NCI-H2196 treated with DMSO at 0.1 percent for 48 hours (cell line): ENCODE data around the gene ADORA1.

Experiments used
- DNase-seq: peaks from one replicate; lab custom pipeline; 2025; ENCODE audit not compliant: unreplicated experiment; lab: John Stamatoyannopoulos, UW

Gene ADORA1

DNA sequence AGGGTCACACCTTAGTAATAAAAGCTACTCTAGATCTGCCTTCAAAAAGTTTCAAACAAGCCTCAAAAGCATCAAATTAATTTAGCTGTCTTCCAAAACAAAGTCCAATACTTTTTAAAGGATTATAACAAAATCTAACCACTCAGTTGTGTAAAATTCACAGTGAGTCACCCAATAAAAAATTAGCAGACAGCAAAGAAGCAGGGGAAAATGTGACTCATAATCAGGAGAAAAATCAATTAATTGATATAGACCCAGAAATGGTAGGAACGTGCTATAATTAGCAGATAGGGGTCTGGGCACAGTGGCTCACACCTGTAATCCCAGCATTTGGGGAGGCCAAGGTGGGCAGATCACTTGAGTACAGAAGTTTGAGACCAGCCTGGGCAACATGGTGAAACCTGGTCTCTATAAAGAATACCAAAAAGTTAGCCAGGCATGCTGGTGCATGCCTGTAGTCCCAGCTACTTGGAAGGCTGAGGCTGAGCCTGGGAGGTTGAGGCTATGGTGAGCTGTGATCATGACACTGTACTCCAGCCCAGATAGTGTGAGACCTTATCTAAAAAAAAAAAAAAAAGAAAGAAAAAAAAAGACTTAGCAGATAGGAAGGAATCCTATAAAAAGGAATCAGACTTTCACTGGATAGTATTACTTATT, 33.6 kb upstream of the ADORA1 start:
- no peak for DNase-seq

DNA sequence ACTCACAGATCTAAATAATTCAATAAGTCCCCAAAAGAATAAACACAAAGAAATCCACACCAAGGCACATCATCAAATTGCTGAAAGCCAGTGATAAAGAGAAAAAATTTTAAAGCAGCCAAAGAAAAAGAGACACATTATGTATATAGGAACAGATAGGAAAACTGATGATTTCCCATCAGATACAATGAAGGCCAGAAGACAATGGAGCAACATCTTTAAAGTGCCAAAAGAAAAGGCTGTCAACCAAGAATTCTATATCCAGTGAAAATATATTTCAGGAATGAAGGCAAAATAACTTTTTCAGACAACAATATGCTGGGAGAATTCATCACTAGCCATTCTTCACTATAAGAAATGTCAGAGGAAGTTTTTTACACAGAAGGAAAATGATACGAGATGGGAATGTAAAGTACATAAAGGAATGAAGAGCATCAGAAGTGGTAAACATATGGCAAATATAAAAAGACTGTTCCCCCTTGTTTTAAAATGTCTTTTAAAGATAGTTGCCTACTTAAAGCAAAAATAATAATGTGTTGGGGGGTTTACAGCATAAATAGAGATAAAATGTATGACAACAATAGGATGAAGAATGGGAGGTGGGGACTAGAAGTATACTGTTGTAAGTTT, 32.4 kb upstream of the ADORA1 start:
- no peak for DNase-seq

DNA sequence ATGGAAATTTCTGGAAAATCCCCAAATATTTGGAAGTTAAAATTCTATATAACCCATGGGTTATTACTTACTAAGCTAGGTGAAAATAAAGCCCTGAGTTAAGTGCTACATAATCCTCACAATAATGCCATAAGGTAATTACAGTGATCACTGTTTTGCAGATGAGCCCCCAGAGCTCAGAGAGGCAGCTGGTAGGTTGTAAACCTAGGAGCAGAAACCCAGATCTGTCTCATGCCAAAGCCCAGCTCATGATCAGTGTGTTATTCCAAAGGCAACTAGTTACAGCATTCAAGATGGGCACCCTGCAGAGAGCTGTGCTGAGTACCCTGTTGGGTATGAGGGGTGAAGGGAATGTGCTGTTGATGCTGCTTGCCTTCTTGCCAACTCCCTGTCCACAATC, 31.0 kb upstream of the ADORA1 start:
- no peak for DNase-seq

- no peak for DNase-seq
Measured at GRCh38 chr1:203097001-203097400, 30.5 kb upstream of the ADORA1 start.

DNA sequence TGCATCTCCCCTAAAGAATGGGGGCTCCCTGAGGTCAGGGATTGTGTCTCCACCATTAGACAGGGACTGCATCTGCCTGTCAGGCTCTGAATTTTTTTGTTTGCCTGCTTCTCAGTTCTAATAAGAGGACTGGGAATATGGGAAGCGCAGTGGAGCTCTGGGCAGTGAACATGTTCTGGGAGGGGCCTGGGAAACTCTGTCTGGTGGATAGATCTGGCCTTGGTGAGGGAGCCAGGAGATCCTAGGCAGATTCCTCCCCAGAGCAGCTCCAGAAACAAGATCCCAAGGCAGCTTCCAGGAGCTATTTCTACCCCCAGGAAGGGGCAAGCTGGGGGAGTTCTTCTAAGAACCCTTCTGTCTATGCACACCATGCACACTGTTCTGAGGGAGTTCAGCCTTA, 29.1 kb upstream of the ADORA1 start:
- no peak for DNase-seq

DNA sequence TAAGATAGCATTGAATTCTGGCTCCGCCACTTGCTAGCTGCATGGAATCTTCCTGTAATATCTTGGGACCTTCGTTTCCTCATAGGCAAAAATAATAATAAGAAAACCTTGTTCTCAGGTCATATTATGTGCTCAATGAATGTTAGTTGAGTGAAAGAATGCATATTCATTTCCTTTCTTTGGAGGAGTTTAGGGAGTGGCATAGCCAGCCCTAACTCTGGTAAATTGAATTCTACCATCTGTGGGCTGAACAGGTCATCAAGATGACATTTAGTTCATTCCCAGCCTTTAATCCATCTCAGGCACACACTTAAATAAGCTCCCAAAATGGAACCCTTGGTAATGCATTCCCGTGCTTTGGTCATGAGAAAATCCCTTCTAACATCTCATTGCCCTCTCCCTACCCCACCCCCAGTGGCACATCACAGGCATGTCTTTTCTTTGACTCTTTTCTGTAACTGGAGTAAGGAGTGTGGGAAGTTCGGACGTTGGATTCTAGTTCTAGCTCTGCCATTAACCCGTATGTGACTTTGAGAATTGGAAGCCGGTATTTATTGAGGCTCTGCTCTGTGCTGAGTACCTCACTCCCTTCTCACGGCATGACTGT, 28.5 kb upstream of the ADORA1 start:
- DNase-seq = no peak

GRCh38 chr1:203099805-203100515, 27.6 kb upstream of the ADORA1 start:
- DNase-seq = no peak

- no peak for DNase-seq
Measured at GRCh38 chr1:203100516-203100869, 27.0 kb upstream of the ADORA1 start.

DNA sequence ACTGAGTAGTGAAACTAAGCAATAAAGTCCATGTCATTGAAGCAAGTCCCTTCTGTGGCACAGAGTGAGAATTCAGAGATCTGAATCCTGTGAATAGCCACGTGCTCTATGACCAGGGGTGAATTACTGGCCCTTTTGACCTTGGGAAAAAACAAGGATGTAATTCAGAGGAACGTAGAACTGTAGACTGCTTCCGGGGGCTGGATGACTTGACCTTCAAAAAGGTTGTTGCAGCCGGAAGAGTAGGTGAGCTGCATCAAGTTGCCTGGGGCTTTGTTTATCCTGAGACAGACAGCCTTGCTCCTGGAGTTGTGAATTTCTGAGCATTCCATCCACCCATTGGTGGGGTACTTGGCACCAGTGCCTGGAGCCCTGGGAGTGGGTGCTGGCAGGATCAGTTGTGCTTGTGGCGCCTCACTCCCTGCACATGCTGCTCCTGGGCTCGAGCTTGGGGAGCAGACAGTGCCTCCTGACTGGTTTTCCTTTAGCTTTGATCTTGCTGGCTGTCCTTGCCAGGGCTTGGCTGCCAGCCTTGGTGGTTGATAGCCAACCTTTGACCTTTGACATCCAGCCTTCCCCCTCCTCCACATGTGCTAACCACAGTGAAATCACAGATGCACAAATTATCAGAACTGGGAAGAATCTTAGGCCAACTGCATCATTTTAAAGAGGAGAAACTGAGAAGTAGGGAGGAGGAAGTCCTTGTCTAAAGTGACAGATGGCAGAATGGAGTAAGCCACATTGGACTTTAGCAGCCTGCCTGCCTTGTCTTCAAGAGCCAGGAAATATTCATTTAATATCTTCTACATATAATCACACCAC, 25.5 kb upstream of the ADORA1 start:
- no peak for DNase-seq

DNA sequence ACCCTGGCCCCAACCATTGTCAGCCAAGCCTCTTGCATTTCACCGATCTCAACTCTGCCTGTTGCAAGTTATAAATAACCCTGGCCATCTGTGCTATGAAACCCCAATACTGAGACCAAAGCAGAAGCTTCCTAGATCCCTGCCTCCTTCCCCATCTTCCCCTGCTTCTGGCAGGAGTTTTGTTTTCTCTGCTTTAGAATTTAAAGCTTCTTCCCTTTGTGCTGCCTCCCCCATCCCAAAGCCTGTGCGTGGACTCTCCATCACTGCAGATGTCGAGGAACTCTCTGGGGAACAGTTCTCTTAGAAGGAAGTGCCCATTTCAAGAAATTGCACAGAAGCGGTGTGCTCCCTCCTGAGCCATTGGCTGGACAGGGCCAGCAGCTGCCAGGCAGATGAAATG, 24.3 kb upstream of the ADORA1 start:
- DNase-seq = no peak

GRCh38 chr1:203103829-203104495, 23.6 kb upstream of the ADORA1 start:
- DNase-seq = no peak

DNA sequence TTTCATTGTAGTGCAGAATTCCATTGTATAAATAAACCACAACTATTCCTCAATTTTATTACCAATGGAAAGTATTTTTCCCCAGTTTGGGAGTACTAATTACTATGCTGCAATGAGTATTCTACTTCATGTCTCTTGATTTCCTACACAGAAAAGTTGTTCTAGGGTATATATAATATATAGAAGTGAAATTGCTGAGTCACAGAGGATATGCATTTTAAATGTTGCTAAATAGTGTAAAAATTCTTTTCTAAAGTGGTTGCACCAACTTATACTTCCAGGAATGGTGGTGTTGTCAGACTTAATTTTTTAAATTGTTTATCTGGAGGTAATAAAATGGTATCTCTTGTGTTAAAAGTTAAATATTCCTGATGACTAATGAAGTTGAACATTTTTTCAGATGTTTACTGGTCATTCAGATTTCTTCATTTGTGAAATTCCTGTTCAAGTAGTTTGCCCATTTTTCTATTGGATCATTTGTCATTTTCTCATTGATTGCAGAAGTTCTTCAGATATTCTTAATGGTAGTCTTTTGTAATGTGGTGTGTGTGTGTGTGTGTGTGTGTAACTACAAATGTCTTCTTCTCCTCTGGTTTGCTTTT, 22.6 kb upstream of the ADORA1 start:
- DNase-seq = no peak

DNA sequence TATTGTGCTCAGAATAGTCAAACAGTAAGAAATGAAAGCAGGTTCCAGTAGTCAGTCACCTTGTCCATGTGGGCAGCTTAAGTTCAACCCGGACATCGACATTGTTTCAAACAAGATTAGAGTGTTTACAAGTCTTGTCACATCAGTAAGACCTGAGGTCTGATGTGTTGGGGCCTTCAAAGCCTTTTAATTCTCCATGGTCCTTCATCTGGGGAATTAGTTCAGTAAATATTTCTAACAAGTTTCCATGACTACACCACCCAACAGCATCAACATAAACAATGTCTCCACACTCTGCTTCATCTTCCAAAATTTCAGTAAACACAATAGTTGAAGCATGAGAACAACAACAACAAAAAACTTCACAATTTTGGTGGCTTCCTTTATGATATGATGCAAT, 15.1 kb upstream of the ADORA1 start:
- DNase-seq = no peak

DNA sequence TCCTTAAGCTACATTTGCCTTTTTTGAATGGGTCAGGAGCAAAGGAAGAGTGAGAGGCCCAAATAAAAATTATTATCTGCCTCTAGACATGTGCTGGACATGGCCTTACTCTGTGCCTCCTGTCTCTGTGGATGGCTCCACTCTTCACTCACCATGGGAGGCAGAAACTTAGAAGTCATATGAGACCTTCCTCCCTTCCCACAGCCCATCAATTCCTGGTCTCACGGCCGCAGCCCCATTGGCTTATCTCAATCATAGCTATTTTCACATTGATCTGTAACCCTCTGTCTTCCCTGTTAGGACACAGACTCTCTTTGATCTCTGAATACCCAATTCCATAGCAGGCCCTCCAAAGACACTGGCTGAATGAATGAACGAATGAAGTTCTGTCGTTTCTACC, 14.2 kb upstream of the ADORA1 start:
- DNase-seq = no peak

DNA sequence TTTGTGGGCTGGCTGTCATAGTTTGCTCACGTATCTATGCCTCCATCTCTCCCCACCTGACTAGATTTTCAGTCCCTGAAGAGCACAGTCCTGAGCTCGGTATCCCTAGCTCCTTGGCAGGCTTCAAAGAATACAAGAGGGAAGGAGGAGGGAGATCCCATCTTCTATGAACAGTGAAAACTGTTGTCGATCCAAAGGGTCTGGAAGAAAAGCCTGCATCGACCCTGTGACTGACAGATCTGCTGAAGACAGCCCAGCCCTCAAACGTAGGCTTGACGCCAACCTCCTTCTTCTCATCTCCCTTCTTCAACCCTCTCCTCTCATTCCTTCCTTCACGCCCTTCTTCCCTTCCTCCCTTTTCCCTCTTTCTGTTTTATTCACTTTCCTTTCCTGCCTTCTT, 13.3 kb upstream of the ADORA1 start:
- DNase-seq = no peak

DNA sequence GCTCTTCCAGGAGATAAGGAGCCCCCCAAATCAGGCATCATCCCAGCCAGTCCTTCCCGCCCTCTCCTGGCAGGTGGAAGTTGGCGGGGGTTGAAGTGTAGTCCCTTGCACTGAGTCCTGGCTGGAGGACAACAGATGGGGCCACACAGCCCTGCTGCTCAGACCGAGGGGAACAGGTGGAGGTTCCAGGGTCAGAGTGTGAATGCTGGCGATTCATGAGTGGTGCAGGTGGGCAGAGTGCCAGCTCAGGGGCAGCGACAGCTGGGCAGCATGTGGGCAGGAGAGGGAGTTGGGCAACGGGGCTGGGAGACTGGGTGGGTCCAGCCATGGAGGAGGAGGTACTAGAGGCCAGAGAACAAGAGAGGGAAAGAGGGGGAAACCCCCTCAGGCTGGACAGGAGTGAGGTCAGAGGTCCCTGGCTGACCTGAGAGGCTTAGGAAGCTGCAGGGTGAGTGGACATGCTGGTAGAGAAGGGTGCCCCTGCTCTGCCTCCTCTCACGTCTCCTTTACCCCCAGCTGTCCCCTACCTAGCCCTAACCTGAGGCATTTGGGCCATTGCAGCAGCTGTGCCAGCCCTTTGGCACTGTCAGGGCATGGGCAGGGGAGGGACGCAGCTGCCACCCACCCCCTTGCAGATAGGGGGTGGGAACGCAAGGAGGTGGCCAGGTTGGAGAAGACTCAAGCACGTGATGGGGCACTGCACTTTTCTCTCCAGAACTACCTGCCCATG, 11.3 kb upstream of the ADORA1 start:
- no peak for DNase-seq

DNA sequence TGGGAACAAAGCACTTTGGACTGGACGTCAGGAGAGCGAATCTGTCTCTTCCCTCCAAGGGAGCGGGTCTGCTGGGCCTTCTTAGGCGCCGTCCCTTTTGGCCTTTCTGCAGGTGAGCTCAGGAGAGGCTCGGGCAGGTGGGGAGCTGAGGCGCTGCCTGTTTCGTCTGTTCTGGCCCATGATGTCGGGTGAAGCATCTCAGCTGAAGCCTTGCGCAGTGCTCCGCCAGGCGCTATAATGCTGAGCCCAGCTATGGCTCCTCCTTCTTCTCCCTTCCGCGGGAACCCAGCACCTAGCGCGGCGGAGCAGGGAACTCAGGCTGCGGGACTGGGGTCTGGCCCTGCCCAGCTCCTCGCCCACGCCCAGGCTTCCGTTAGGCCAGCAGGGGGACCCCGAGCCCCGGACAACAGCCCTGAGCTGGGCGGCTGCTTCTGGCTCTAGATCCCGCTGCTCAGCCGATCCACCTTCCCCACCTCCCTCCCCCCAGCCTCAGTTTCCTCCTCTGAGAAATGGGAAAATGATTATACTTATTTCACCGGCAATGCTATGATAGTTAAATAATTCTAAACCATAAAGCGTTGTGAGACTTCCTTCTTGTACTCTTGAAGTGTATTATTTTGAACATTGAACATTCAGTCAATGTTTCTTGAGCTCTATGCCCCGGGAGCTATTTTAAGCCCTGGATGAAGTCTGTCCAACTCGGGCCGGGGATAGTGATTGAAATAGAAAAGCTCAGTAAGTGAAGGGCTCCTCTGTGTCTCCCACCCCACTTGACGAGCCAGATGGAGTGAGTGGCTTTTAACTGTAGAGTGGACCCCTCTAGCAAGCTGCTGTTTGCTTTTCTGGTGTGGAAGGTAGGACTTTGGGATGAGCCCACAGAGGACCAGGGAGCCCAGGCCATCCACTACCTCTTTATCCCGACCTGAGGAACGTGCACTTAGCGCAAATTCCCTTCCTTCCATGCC, 9.6 kb upstream of the ADORA1 start:
- DNase-seq = no peak

DNA sequence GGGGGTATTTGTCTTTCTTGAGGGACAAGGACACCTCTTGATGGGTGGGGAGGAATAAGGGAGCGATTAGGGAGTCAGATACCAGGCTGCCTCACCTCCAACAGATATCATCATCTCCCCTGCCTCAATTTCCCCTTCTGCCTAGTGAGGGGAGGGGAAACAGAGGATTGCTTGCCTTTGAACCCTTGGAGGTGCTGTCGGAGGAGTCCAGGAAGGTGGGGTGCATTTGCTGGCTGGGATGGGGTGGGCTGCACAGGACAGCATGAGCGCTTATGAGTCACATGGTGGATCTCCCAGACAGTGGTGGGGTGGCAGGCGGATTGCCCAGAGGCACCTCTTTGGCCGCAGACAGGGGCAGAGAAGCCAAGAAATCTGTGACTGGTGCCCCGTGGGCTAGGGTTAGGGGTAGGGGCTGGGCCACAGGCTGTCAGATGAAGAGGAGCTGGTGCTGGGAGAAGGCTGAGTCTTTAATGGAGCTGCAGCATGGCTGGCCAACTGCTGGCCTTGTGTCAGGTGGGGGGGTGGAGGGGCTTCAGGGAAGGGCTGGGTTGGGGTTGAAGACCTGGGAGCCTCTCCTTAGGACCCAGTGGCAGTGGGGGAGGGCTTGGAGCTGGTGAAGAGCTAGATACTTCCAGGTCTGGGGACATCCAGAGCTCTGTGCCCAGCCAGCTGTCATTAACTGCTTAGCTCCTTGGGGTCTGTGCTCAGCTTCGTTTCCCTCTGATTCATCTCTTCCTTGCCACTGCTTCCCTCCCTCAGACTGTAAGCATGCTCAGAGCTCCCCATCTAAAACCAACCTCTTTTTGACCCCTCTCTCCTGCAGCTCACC, 7.0 kb upstream of the ADORA1 start:
- no peak for DNase-seq
